ENCODE results near the gene ARHGDIG.

The ARHGDIG gene

DNA sequence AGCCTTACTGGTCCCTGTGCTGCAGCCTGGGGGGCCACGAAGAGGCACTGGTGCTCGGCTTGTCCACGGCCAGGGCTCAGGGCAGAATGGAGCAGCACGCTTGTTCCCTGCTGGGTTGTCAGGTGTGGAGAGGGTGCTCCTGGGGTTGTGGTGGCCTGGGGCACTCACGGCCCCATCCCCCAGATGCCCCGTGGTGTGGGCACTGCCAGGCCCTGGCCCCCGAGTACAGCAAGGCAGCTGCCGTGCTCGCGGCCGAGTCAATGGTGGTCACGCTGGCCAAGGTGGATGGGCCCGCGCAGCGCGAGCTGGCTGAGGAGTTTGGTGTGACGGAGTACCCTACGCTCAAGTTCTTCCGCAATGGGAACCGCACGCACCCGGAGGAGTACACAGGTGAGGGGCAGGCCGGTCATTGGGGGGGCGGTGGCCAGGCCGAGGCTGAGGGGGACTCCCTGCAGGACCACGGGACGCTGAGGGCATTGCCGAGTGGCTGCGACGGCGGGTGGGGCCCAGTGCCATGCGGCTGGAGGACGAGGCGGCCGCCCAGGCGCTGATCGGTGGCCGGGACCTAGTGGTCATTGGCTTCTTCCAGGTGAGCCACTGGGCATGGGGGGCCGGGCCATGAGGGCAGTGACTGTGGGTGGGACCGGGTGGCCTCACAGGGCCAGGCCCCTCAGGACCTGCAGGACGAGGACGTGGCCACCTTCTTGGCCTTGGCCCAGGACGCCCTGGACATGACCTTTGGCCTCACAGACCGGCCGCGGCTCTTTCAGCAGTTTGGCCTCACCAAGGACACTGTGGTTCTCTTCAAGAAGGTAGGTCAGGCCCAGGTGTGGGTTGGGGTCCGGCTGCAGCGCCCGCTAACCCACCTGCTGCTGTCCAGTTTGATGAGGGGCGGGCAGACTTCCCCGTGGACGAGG, 4.1 kb downstream of the ARHGDIG start:
- H3K4me3 ChIP-seq (replicated peaks; ENCODE audit: insufficient read depth, low read length): no peak overlapping the region
- DNase-seq (ENCODE audit: low read depth in 1 of 2, low spot score in 1 of 2): no peak
- peaks cover 14% of the 10 kb centered on the region for H3K27me3 ChIP-seq (ENCODE audit: insufficient read depth, poor library complexity, severe bottlenecking)
- no peak overlapping the region for H3K27ac ChIP-seq (replicated peaks)
- no peak for TF ChIP-seq SPI1 (IDR thresholded peaks at IDR 0.05; ENCODE audit: borderline replicate concordance, low read depth)
- TF ChIP-seq, protein P1, sequence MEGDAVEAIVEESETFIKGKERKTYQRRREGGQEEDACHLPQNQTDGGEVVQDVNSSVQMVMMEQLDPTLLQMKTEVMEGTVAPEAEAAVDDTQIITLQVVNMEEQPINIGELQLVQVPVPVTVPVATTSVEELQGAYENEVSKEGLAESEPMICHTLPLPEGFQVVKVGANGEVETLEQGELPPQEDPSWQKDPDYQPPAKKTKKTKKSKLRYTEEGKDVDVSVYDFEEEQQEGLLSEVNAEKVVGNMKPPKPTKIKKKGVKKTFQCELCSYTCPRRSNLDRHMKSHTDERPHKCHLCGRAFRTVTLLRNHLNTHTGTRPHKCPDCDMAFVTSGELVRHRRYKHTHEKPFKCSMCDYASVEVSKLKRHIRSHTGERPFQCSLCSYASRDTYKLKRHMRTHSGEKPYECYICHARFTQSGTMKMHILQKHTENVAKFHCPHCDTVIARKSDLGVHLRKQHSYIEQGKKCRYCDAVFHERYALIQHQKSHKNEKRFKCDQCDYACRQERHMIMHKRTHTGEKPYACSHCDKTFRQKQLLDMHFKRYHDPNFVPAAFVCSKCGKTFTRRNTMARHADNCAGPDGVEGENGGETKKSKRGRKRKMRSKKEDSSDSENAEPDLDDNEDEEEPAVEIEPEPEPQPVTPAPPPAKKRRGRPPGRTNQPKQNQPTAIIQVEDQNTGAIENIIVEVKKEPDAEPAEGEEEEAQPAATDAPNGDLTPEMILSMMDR (IDR thresholded peaks at IDR 0.05; ENCODE audit: insufficient read depth, low read length): no peak
- TF ChIP-seq POLR2AphosphoS5 (IDR thresholded peaks at IDR 0.05; ENCODE audit: low read depth): no peak
- TF ChIP-seq, protein P2, sequence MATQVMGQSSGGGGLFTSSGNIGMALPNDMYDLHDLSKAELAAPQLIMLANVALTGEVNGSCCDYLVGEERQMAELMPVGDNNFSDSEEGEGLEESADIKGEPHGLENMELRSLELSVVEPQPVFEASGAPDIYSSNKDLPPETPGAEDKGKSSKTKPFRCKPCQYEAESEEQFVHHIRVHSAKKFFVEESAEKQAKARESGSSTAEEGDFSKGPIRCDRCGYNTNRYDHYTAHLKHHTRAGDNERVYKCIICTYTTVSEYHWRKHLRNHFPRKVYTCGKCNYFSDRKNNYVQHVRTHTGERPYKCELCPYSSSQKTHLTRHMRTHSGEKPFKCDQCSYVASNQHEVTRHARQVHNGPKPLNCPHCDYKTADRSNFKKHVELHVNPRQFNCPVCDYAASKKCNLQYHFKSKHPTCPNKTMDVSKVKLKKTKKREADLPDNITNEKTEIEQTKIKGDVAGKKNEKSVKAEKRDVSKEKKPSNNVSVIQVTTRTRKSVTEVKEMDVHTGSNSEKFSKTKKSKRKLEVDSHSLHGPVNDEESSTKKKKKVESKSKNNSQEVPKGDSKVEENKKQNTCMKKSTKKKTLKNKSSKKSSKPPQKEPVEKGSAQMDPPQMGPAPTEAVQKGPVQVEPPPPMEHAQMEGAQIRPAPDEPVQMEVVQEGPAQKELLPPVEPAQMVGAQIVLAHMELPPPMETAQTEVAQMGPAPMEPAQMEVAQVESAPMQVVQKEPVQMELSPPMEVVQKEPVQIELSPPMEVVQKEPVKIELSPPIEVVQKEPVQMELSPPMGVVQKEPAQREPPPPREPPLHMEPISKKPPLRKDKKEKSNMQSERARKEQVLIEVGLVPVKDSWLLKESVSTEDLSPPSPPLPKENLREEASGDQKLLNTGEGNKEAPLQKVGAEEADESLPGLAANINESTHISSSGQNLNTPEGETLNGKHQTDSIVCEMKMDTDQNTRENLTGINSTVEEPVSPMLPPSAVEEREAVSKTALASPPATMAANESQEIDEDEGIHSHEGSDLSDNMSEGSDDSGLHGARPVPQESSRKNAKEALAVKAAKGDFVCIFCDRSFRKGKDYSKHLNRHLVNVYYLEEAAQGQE (IDR thresholded peaks at IDR 0.05; ENCODE audit: insufficient replicate concordance, low read depth): no peak
- TF ChIP-seq GABPA (IDR thresholded peaks at IDR 0.05; ENCODE audit: low read depth): no peak

DNA sequence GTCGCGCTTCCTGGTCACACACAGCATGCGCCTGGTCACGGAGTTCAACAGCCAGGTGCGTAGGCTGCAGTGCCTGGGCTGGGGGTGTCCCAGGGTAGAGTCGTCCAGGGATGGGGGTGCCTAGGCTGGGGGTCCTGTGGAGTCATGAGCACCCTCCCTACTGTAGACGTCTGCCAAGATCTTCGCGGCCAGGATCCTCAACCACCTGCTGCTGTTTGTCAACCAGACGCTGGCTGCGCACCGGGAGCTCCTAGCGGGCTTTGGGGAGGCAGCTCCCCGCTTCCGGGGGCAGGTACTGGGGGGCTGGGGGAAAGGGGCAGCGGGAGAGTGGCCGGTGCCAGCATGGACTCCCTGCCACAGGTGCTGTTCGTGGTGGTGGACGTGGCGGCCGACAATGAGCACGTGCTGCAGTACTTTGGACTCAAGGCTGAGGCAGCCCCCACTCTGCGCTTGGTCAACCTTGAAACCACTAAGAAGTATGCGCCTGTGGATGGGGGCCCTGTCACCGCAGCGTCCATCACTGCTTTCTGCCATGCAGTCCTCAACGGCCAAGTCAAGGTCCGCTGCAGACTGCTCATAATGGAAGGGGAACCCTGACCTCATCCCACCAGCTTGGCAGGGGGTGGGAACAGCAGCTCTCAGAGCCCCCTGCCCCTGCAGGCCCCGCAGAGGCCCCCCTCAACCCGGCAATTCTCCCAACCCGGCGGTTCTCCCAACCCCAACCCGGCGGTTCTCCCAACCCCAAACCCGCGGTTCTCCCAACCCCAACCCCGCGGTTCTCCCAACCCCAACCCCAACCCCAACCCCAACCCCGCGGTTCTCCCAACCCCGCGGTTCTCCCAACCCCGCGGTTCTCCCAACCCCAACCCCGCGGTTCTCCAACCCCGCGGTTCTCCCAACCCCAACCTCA, 5.0 kb downstream of the ARHGDIG start:
- TF ChIP-seq, protein P2 (IDR thresholded peaks at IDR 0.05; ENCODE audit: insufficient replicate concordance, low read depth): no peak
- TF ChIP-seq GABPA (IDR thresholded peaks at IDR 0.05; ENCODE audit: low read depth) (no peak), POLR2AphosphoS5 (IDR thresholded peaks at IDR 0.05; ENCODE audit: low read depth) (no peak), SPI1 (IDR thresholded peaks at IDR 0.05; ENCODE audit: borderline replicate concordance, low read depth) (no peak)
- TF ChIP-seq, protein P1 (IDR thresholded peaks at IDR 0.05; ENCODE audit: insufficient read depth, low read length): no peak
- H3K27me3 ChIP-seq (ENCODE audit: insufficient read depth, poor library complexity, severe bottlenecking): peaks cover 10% of the 10 kb centered on the region

DNA sequence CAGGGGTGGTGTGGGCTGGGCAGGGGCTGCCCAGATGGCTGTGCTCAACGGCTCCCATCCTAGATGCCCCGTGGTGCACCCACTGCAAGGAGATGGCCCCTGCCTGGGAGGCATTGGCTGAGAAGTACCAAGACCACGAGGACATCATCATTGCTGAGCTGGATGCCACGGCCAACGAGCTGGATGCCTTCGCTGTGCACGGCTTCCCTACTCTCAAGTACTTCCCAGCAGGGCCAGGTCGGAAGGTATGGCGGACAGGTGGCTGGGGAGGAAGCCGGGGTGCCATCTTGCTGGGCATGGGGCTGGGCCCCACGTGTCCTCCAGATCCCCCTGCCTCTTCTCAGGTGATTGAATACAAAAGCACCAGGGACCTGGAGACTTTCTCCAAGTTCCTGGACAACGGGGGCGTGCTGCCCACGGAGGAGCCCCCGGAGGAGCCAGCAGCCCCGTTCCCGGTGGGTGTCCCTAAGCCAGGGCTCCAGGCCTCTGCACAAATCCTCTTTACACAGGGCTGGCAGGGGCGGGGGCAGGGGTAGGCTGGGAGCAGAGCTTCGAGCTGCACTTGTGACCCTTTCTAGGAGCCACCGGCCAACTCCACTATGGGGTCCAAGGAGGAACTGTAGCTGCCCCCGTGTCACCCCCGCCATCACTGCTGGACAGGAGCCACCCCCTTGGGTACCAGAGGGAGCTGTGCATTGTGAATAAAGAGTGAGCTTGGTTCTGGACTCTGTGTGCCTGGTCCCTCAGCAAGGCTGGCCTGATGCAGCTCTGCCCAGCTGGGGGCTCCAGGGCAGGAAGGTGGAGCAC, 6.3 kb downstream of the ARHGDIG start:
- no peaks in the 10 kb centered on the region for H3K27me3 ChIP-seq (ENCODE audit: insufficient read depth, poor library complexity, severe bottlenecking)
- TF ChIP-seq GABPA (IDR thresholded peaks at IDR 0.05; ENCODE audit: low read depth) (no peak), POLR2AphosphoS5 (IDR thresholded peaks at IDR 0.05; ENCODE audit: low read depth) (no peak), SPI1 (IDR thresholded peaks at IDR 0.05; ENCODE audit: borderline replicate concordance, low read depth) (no peak)
- no peak overlapping the region for H3K27ac ChIP-seq (replicated peaks)
- DNase-seq (ENCODE audit: low read depth in 1 of 2, low spot score in 1 of 2): no peak
- H3K4me3 ChIP-seq (replicated peaks; ENCODE audit: insufficient read depth, low read length): no peak overlapping the region

More for the DNA sequence above, 5.0 kb downstream of the ARHGDIG start:
- DNase-seq (ENCODE audit: low read depth in 1 of 2, low spot score in 1 of 2): no peak
- no peak overlapping the region for H3K27ac ChIP-seq (replicated peaks)
- no peak overlapping the region for H3K4me3 ChIP-seq (replicated peaks; ENCODE audit: insufficient read depth, low read length)

Measured in HL-60 (cell line).